GM08714 (cell line): ENCODE results near the gene GMIP.

Source experiments
- H3K4me3 ChIP-seq: fragments of 200-500 bp; sonication (Bioruptor generic); 2 replicates; pipeline ENCODE4 v1.5.1; 2014; ENCODE audit warnings: mild to moderate bottlenecking, low read length, inconsistent platforms
- ZNF274 ChIP-seq: IDR thresholded peaks from 2 replicates; pipeline ENCODE4 v1.6.1; 2012; ENCODE audit warnings: mild to moderate bottlenecking, low read depth, low read length

GMIP gene

GRCh38 chr19:19634516-19635312 is 8.7 kb downstream of the GMIP start:
- TF ChIP-seq ZNF274: no peak
- no peak overlapping the region for H3K4me3 ChIP-seq

GRCh38 chr19:19633711-19634515 is 9.5 kb downstream of the GMIP start:
- H3K4me3 ChIP-seq: no peak overlapping the region
- no peak for TF ChIP-seq ZNF274

- no peak for TF ChIP-seq ZNF274
- H3K4me3 ChIP-seq: no peak overlapping the region
These were observed 10.8 kb downstream of the GMIP start for GRCh38 chr19:19632661-19633060.

GRCh38 chr19:19631346-19631745 is 12.1 kb downstream of the GMIP start:
- H3K4me3 ChIP-seq: no peak overlapping the region
- TF ChIP-seq ZNF274: no peak

- TF ChIP-seq ZNF274: no peak
- no peak overlapping the region for H3K4me3 ChIP-seq
These were observed 13.0 kb downstream of the GMIP start for GRCh38 chr19:19630426-19630825.

- no peak overlapping the region for H3K4me3 ChIP-seq
- no peak for TF ChIP-seq ZNF274
These were observed 13.4 kb downstream of the GMIP start for GRCh38 chr19:19630062-19630414.

- TF ChIP-seq ZNF274: no peak
- H3K4me3 ChIP-seq: peak overlapping the region; percentile 57; the same call in 1 of the 2 replicates
These were observed 14.8 kb downstream of the GMIP start for GRCh38 chr19:19628501-19629134.

GRCh38 chr19:19627621-19628500 is 15.6 kb downstream of the GMIP start, which contains the start of gene LPAR2:
TSS of gene LPAR2 (minus strand) at chr19:19628220. CDS start at chr19:19627275, 945 bp downstream.
- TF ChIP-seq ZNF274: no peak
- H3K4me3 ChIP-seq: peak within 1 kb of the TSS; percentile 57; the same call in 1 of the 2 replicates

- H3K4me3 ChIP-seq: no peak overlapping the region; the same call in 1 of the 2 replicates
- no peak for TF ChIP-seq ZNF274
These were observed 16.7 kb downstream of the GMIP start for GRCh38 chr19:19626516-19627472.

GRCh38 chr19:19624032-19624570 is 19.4 kb downstream of the GMIP start:
- no peak for TF ChIP-seq ZNF274
- no peak overlapping the region for H3K4me3 ChIP-seq

- H3K4me3 ChIP-seq: no peak overlapping the region
- no peak for TF ChIP-seq ZNF274
These were observed 20.1 kb downstream of the GMIP start for GRCh38 chr19:19623383-19623782.

GRCh38 chr19:19619849-19620210 is 23.6 kb downstream of the GMIP start:
- no peak overlapping the region for H3K4me3 ChIP-seq
- TF ChIP-seq ZNF274: no peak

- no peak overlapping the region for H3K4me3 ChIP-seq
- TF ChIP-seq ZNF274: no peak
These were observed 24.1 kb downstream of the GMIP start for GRCh38 chr19:19619181-19619848.
